Measurements from ENCODE around the gene PDE11A.

The PDE11A gene

DNA sequence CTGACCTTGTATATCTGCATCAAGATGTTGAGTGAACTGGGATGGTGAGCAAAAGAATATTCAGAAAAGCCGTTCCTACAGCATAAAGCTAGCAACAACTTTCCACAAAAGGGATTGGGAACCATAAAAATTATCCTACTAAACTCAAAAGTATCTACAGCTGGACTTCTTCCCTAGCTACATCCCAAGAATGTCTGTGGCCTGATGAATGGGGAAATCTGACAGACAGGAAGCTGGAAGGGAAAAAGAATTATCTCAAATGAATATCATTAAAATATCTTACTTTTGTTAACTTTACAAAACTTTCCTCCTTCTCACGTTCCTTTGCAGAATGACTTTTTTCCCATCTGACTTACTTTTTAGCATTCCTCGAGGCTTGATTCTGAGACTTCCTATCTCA lies 150.9 kb downstream of the PDE11A start:
- no peak for DNase-seq

DNA sequence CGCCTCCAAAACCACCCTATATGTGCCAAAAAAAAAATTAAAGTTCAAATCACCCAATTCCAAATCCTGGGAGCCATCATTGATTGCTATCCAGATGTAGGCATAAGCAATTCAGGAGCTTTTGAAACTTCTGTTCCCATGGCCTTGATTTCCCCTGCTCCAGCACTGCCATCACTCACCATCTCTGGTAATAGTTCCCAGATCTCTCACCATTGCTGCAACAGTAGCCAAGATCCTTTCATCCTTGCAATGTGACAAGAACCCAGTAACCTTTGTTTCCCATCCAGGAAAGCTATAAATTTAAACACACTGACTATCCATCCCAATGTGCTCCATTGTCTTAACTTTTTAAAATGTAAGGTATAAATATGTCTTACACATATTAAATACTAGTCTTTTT lies 155.4 kb downstream of the PDE11A start:
- DNase-seq: no peak

DNA sequence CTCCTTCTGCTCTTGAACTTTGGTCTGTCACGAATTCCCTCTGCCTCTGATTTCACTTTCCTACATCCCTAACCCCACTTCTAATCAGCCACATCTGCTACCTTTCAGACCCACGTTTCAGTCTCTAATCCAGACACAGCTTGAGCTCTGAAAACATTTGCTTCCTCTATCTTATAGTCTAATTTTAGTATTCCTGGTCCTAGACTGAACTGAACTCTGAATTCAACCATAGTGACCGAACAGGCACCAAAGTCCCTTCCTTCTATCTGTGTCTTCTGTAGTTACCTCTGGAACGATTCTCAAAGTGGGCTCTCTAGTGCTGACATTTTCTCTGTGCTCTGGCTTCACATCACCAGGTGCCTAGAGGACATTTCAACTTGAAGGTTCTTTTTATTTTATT lies 156.2 kb downstream of the PDE11A start:
- DNase-seq: no peak

DNA sequence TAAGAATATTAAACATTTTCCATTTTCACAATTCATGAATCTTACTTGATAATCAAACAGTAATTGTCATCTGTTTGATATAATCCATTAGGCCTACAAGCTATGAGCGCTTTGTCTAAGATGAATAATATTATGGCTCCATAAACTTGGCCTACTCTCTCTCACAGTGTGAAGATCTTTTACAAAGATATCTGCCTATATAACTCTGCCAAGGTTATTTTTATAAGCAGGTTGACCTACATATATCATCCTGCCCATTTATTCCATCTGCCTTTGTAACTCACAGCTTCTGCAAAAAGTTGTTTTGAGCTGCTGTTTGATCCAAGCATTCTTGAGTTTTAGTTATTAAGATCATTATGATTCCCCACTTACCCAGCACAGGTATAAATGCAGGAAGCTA lies 158.3 kb downstream of the PDE11A start:
- DNase-seq: no peak

DNA sequence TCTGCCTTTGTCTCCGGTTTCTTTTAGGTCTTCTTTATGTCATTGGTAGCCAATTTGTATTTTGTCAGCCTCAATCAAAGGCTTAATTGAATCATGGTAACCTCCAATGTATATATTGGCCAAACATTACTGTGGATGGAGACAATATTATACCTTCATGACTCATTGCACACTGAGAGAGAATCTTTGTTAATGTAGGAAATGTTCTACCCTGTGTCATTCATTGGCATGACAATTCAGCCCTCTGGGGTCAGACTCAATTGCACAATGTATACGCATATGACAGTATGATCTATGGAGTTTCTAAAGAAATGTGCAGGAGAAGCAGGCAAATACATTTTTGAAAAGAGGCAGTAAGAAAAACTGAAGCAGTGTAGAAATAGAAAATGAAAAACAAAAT lies 162.6 kb downstream of the PDE11A start:
- DNase-seq: no peak

DNA sequence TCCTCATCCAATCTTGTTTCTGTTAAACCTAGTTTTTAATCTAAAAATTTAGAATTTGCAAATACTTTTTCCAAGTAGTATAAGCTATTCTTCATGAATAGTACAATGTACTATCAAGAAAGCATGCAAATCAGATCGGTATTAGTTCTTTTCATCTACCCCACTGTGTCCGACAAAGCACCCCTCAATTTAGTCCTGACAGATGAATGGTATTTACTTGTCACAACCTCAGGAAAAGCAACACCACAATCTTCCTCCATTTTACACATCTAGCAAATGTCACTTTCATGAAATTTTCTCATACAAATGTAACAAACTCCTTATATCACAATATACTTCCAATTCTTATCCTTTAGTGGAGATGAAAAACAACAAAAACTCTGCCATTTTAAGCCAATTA lies 163.8 kb downstream of the PDE11A start:
- DNase-seq: no peak

DNA sequence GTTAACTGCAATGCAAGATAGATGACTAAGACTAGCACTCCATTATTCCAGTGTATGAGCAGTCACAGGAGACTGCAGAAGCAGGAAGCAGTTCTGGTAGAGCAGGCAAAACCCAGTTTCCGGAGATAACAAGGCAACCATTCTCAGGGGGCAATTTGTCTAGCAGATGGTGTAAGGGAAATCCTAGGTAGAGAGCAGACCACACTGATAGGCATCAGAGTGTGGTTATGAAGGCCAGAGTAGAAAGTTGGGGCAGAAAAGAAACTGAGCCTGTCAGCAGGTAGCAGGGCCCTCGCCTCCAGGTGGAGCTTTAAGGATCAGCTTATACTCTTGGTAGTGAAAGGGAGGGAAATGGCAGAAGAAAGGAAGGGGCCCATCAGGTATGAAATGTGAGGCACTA lies 164.4 kb downstream of the PDE11A start:
- no peak for DNase-seq

DNA sequence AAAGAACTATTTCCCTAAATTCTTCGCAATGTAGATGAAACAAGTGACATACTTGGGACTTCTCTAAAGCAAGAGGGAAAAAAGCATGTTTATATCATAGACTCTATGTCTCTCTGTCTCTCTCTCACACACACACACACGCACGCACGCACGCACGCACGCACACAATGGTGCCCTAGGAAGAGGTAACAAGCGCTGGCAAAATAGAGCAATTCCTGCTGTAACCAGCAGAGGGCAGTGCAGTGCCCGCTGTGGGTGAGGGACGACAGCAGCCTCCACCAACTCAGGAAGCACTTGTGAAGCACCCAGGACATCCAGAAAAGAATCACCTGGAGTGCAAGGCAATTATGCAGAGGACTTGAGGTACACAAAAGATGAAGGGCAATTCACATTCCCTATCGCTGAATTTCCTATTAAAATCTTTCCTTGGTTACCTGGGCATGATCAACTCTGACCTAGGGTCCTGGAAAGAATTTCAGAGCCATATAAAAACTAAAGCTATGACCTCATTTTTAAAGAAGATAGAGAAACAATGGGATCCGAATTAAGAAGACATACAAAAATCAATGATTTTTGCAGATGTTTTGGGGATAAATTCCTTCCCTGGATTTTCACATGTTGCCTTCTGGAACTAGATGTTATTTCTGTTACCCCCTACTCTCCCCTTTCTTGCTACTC lies 166.4 kb downstream of the PDE11A start:
- DNase-seq: no peak

DNA sequence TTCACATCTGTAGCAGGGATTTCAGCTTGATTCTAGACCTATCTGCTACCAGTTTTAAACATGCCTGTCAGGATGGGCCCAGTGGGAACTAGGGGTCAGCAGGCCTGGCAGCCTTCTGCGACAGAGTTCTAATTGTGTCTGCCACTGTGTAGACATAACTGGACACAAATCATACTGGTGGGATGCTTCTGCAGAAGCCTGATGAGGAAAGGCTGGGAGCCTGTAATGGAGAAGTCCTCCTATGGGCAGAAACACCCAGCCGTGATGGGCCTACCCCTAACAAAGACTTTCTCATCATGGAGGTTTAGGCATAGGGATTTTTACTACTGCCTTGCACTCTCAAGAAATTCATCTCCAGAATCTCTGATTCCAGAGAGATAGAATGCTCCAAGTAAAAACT lies 166.9 kb downstream of the PDE11A start:
- DNase-seq: no peak

DNA sequence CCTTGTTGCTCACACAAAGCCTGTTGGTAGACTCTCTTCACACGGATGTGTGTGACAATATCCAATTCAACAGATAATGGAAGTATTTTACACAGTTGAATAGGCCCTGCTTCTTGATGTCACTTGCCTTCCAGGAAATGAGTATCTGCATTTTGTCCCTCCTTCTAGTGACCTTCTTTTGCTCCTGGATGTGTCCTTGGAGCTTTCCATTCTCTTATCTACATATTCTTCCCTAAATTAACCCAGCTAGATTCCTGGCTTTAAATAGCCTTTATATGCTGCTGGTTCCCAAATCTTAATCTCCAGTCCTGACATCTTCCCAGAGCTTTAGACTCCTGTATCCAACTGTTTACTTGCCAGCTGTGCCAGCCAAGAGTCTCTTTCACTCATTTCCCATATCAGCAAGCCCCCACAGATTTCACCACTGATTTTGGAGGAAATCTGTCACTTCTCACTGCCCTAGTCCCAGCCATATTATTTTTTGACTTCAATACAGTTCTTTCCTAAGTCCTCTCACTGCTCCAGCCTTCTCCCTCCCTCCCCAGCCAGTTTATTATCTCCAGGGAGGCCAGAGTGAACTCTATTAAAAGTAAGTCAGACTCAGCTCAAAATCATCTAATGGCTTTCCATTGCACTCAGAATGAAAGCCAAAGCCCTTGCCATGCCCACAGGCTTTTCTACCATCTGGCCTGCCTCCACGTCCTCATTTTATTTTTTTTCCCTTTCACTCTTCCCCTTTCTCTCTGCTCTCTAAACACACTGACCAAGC lies 170.0 kb downstream of the PDE11A start:
- DNase-seq: no peak

DNA sequence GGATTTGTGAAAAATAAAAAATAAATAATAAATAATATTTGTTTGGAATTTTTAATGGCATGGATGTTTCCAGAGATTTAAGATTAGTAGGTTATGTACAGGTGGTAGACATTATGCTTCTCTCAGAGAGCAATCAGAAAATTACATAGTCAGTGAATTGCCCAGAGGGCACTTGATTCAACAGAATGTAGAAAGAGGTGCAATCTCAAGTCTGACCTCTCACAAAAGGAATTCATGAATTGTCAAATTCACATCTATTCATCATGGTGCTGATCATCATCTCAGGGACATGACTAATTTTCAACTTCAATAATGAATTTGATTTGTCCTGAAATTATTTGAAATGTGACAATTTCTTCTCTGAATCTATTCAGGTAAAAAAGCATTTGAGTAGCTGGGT lies 172.5 kb downstream of the PDE11A start:
- no peak for DNase-seq

DNA sequence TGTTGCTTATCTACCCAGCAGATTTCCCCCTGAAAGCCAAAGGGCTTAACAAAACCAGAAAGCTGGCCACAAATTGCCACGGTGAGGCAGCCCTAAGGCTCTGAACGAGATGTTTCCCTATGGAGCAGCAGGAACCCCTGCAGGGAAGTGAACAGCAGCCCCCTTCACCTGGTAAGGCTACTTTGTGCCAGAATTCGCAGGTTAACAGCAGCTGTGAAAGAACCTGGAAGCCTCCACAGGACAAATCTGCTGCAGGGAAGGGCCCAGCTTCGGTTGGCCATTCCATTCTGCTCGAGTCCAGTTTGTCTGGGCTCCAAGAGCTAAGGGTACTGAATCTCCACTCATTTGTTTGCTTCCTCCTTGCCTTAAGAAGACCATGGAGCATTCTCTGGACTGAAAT lies 175.3 kb downstream of the PDE11A start:
- DNase-seq: no peak

DNA sequence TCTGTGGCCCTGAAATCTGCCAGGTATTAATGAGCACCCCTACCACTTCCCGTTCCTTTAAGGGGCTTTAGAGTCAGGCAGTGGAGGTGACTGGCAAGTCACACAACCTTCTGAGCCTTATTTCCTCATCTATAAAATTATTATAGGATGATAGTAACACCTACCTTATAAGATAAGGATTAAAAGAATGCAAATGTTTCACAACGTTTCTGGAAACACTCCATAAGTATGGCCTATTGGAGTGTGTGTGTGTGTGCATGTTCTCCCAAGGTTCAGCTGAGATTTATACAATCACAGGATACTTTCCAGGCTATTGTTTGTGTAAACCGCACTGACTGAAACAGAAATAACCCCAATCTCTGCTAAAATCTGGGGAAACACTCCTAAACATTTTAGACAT lies 176.0 kb downstream of the PDE11A start:
- no peak for DNase-seq

DNA sequence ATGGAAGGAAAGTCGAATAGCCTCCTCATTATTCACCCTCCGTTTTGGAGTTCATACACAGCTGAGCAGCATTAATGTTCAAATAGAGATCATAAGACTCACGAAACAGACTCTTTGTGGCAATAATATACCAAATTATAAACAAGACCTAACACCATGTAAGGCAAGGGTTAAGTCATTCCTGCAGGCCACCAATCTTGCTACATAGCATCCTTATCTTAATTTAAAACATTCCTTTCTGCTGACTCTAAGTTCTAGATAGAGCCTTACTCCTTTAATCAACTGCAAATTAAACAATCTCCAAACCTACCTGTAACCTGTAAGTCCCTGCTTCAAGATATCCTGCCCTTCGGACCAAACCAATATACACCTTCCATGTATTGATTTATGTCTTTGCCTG lies 178.0 kb downstream of the PDE11A start:
- DNase-seq: no peak

DNA sequence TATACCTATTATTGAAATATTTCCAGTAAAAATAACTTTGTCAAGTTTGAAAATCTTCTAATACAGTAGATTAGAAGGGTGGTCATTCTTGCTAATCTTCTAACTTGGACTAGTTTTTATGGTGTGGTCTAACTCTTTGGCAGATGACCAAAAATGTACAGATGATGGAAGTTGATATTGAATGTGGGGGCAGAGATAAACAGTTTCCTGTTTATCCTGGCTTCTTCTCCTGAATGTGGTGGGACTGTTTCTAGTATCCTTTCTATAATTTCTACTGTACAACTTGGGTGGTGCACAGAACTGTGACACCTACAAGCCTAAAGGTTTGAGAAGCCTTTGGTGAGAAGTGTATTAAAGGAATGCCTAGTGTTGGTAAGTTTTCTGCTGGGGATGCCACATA lies 178.7 kb downstream of the PDE11A start:
- DNase-seq: no peak

DNA sequence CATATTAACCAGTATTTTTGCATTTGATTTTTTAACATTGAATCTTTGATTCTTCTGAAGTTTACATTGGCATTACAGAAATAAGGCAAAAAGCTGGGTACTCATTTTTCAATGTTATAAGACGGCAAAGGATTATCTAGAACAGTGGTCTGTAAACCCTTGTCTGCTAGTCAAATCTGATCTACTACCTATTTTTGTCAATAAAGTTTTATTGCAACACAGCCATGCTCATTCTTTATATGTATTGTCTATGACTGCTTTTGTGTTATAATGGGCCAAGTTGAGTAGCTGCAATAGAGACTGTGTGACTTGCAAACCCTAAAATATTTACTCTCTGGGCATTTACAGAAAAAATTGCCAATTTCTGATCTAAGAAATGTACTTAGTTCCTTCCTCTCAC lies 181.0 kb downstream of the PDE11A start:
- DNase-seq: no peak

DNA sequence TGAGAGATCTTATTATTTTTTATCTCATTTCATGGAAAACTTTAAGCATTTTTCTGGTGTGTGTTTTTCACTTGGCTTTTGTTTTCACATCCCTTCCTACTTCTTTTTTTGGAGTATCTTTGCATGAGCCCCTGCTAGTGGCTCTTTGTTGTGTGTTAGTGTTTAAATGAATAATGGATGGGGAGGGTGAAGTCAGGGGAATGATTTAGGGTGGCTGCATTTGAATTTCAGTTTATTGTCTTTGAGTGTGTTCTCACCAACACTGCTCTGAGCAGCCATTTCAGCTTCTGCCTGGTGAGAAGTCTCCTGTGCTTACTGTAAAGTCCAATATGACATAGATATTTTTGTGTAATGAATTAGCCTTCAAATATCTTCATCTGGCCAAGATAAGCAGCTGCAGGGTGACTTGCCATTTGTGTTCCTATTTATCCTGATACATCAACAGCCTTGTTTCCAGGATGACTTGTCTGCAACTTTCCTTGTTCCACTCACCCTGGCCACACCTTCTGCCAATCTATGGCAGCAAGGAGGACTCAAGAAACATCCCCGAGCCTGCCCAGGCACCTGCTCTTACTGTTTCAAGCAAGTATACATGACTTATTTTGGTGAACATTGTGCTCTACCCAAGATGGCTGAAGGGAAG lies 182.6 kb downstream of the PDE11A start:
- DNase-seq: no peak

DNA sequence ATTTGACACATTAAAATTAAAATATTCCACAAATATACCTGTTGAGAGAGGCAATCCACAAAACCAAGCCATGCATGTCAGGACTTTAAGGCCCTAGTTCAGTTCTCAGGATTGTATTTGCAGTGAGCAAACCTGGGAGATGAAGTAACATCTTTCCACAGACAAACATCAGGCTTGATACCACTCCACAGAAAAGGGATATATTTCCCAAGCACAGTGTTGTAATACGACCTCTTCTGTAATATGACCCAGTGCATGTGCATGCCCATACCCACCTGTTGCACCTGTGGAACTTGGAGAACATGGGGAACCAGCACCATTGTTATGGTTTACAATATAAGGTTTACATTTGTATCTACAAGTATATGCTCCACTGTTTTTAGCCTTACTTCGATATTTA lies 184.0 kb downstream of the PDE11A start:
- no peak for DNase-seq

DNA sequence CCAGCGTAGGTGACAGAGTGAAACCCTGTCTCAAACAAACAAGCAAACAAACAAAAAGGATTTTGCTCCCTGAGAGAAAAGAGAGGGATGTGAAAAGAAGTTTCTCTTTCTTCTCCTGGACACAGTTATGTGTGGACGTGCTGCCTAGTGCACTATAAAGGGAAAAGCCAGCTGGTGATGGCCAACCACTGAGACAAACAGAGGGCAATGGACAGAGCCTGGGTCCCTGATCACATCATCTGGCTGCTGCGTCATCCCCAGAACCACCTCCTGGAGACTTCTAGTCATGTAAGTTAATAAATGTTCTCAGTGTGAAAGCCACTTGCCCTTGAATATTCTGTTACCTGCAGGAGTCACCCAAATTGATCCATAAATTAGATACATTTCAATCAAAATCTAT lies 184.9 kb downstream of the PDE11A start:
- DNase-seq: no peak

DNA sequence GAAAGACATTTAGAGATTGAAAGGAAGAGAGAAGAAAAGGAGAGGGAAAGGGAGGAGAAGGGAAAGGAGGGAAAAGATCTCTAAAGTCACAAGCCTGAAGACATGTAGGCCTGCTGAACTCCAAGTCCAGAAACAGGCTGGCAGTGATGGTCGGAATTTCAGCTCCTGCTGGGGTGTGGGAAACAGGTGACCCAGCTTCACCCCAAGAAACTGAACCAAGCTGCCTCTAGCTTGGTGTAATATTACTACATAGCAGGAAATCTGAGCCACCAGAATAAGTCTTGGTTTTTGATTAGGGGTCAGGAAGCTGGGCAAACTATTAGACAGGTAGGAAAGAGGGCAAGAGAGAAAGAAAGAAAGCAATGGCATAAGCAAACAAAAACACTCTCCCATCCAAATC lies 185.8 kb downstream of the PDE11A start:
- no peak for DNase-seq

DNA sequence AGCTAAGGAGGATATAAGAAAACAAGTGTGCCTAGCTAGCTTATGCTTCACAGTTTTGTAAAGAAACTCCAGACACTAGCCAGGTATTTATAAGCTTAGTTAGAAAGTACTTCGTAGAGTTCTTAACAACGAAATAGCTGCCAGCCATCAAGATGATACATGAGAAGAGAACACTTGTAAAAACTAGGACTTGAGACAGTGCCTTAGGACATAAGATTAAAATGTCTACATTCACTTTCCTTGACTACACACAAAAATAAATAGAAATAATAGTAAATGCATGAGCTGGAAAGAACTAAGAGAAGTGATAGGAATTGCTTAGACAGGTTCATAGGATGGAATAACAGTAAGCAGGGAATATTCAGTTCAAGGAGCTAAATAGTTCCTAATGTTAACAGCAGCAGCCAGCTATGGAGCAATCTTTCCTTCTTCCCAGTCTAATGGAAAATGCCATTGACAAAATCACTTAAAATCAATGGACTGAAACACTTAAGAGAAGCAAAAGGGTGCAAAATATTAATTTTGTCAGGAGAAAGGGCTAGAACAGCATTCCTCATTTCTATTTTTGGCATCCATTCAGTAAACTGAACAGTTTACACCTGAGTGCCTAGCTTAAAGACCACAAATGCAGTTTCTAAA lies 186.6 kb downstream of the PDE11A start:
- no peak for DNase-seq

DNA sequence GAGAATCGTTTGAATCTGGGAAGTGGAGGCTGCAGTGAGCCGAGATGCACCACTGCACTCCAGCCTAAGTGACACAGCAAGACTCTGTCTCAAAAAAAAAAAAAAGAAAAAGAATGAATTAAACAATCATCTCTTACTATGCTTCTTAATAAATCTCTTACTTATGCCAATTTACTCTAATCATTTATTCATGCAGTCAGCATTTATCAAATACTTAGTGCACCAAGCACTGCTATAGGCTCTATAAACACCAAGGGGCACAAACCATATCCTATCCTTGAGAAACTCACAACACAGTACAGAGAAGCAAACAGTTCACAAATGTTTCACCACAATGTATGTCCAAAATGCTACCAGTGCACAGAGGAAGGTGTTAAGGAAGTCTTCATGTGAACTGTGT lies 189.4 kb downstream of the PDE11A start:
- DNase-seq: no peak

DNA sequence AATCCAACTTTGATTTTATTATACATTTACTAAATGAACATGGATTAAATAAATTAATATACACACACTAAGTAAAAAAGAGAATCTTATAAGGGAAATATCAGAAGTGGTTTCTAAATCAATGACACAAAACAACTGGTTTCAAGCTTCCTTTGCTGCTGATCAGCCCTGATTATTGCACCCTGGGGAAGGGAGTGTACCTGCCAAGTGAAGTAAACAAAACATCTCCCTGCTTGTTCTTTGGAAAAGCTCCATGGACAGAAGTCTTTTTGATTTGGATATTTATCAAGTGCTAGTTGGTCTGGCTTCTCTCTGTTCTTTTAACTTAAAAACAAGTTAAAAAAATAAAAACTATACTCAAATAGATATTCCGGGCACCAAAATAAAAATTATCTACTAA lies 190.1 kb downstream of the PDE11A start:
- no peak for DNase-seq

DNA sequence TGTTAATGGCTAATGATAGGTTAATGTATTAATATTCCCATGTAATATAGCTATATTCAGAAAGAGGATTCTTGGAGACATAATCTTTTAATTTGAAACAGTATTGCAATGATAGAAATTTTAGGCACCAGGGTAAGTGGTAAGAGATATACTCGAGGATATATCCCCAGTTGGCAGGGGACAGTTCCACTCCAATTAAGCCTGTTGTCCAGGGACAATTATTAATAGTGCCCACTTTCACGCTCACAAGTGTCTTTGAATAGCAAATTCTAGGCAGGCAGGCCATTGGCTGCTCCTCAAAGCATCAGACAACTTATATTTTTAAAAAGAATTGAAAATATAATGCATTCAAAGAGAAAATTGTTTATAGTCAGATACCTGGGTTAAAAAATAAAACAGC lies 190.7 kb downstream of the PDE11A start:
- no peak for DNase-seq
